ENCODE measurements around the gene RRAS.
"Not testable (repeated sequence)": the region's sequence is repeated elsewhere in the genome, so short reads cannot be mapped to it uniquely, and the experiment has no call there.

Gene RRAS

DNA sequence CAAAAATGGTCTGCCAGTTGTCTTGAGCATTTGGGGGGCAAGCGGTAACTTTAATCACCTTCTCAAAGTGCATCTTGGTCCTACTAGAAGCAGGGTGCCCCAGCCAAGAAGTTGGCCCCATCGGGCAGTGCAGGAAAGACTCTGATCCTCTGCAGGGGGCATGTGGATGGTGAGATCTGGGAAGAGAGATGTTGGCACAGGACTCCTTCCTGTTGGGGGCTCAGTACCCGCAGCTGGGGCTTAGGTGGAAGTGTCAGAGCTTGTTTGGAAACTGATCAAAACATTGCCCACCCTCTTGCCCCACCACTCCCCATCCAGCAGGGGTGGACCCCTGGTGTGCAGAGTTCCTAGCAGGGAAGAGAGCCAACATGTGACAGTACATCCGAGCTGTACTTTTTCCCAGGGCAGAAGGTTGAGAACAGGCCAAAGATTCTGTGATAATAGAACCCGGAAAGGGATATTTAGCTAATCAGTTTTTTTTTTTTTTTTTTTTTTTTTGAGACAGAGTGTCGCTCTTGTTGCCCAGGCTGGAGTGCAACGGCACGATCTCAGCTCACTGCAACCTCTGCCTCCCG, 8.8 kb downstream of the RRAS start:
- DNase-seq (ENCODE audit: low spot score): no peak

DNA sequence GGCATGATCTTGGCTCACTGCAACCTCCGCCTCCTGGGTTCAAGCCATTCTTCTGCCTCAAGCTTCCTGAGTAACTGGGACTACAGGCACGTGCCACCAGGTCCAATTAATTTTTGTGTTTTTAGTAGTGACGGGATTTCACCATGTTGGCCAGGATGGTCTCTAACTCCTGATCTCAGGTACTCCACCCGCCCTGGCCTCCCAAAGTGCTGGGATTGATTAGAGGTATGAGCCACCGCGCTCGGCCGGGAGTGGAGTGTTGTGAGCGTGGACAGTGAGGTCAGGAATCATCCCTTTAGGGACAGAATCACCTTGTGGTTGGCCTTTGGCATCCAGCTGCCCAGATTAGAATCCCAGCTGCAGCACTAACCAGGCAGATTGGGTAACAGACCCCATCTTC, 10.3 kb downstream of the RRAS start:
- no peak for DNase-seq (ENCODE audit: low spot score)

GRCh38 chr19:49626226-49626625, 13.7 kb downstream of the RRAS start:
- DNase-seq (ENCODE audit: low spot score): no peak

- DNase-seq (ENCODE audit: low spot score): no peak
Measured at GRCh38 chr19:49624967-49625910, 14.7 kb downstream of the RRAS start.

GRCh38 chr19:49617860-49618259, 22.1 kb downstream of the RRAS start:
- DNase-seq (ENCODE audit: low spot score): not testable (repeated sequence)

DNA sequence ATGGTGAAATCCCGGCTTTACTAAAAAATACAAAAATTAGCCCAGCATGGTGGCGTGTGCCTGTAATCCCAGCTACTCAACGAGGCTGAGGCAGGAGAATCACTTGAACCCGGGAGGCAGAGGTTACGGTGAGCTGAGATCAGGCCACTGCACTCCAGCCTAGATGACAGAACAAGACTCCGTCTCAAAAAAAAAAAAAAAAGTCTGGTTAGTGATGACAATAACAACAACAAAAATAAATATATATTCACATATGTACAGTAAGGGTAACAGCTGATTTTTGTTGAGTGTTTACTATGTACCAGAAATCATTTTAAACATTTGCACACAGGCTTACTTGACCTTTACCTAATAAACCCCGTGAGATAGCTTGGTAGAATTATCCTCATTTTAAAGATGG, 23.0 kb downstream of the RRAS start:
- no peak for DNase-seq (ENCODE audit: low spot score)

GRCh38 chr19:49616532-49616931, 23.4 kb downstream of the RRAS start:
- DNase-seq (ENCODE audit: low spot score): no peak

GRCh38 chr19:49615861-49616260, 24.1 kb downstream of the RRAS start:
- no peak for DNase-seq (ENCODE audit: low spot score)

DNA sequence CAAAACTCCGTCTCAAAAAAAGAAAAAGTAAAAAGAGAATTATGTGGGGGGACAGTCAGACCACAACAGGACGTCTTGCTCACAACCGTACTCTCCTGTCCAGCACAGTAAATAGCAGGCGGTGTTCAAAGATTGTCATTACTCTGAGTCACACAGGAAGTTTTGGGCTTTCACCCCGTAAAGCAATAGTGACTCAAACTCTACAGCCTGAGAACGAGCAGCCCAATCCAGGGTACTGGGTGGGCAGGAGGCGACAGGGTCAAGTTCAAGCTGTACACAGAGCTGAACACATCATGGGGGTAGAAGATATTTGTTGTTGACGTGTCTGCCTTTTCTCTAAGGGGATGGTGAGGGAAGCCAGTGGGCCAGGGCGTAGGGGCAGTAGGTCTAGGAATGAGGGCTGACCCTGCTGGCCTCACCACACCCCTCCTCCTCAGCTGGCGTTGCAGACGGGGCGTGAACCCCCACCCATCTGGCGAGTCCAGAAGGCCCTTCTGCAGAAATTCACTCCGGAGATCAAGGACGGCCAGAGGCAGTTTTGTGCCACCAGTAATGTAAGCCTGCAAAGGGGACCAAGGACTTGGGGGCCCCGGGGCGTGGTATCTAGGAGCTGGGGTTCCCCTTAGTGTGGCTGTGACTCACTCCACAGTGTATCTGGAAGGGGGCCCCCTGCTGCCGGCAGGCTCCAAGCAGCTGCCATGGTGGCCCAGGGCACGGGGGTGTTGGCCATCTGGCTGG, 25.7 kb downstream of the RRAS start:
- no peak for DNase-seq (ENCODE audit: low spot score)

DNA sequence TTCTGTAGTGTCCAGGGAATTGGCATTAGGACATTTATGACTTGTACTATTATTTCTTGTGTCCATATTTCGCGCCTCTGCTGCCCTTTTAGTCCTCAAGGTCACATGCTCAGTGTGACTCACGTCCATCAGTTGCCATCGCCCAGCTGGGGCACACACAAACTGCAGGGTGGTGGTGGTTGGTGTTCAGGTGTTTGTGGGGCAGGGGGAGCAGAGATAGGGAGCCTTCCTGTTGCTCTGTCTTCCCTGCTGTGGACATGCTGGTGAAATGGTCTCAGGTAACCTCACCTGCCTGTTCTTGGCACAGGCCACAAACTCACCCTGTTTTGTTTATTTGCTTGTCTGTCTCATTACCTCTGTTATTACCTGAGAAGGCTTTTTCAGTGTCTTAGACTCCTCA, 26.6 kb downstream of the RRAS start:
- no peak for DNase-seq (ENCODE audit: low spot score)

DNA sequence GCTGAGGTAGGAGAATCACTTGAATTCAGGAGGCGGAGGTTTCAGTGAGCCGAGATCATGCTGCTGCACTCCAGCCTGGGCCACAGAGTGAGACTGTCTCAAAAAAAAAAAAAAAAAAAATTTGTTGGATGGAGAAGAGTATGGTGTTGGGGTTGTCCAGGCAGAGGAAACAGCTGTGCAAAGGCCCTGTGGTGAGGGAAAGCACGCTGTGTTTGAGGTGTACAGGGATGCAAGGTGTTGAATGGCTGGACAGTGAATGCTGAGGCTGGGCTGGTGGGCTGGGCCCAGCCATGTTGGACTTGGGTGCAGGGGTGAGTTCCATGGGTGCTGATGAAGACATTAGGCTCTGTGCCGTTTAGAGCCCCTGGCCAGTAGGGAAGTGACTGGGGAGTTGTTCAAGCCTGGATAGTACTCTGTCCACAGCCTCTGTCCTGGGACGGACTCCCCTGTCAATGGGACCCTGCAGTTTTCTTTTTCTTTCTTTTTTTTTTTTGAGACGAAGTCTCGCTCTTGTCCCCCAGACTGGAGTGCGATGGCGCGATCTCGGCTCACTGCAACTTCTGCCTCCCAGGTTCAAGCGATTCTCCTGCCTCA, 30.3 kb downstream of the RRAS start:
- no peak for DNase-seq (ENCODE audit: low spot score)

GRCh38 chr19:49605605-49606004, 34.3 kb downstream of the RRAS start:
- no peak for DNase-seq (ENCODE audit: low spot score)

GRCh38 chr19:49602806-49603205, 37.1 kb downstream of the RRAS start:
- no peak for DNase-seq (ENCODE audit: low spot score)

GRCh38 chr19:49601482-49602038, 38.4 kb downstream of the RRAS start:
- DNase-seq (ENCODE audit: low spot score): no peak

DNA sequence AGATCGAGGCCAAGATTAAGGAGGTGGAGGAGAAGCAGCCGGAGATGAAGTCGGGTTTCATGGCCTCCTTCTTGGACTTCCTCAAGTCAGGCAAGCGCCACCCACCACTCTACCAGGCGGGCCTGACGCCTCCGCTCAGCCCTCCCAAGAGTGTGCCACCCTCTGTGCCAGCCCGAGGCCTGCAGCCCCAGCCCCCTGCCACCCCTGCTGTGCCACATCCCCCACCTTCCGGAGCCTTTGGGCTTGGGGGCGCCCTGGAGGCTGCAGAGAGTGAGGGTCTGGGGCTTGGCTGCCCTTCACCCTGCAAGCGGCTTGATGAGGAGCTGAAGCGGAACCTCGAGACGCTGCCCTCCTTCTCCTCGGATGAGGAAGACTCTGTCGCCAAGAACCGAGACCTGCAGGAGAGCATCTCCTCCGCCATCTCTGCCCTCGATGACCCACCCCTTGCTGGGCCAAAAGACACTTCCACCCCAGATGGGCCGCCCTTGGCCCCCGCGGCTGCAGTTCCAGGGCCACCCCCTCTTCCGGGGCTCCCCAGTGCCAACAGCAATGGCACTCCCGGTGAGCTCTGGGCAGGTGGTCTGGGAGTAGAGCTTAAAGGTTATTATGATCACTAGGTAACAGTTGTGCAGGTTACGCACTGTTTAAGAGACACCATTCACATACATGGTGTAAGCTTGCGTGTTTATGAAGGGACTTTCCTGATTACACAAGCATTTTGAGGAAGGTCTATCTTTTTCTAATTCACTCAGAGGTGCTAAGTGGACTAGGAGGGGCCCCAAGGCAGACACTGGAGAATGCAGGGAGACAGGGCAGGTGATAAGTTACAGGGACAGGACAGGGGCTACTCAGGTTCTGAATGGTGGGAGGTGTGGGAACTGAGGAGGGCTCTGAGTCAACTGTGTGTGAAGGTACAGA, 40.3 kb downstream of the RRAS start:
- DNase-seq (ENCODE audit: low spot score): no peak

DNA sequence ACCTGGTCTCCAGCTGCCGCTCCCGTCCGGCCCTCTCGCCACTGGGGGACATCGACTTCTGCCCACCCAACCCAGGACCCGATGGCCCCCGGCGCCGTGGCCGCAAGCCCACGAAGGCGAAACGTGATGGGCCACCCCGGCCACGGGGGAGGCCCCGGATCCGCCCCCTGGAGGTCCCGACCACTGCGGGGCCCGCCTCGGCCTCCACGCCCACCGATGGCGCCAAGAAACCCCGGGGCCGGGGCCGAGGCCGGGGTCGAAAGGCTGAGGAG, 42.3 kb downstream of the RRAS start:
- no peak for DNase-seq (ENCODE audit: low spot score)

GRCh38 chr19:49596954-49597702, 42.8 kb downstream of the RRAS start:
- DNase-seq (ENCODE audit: low spot score): no peak

- no peak for DNase-seq (ENCODE audit: low spot score)
Measured at GRCh38 chr19:49596407-49596806, 43.5 kb downstream of the RRAS start.

DNA sequence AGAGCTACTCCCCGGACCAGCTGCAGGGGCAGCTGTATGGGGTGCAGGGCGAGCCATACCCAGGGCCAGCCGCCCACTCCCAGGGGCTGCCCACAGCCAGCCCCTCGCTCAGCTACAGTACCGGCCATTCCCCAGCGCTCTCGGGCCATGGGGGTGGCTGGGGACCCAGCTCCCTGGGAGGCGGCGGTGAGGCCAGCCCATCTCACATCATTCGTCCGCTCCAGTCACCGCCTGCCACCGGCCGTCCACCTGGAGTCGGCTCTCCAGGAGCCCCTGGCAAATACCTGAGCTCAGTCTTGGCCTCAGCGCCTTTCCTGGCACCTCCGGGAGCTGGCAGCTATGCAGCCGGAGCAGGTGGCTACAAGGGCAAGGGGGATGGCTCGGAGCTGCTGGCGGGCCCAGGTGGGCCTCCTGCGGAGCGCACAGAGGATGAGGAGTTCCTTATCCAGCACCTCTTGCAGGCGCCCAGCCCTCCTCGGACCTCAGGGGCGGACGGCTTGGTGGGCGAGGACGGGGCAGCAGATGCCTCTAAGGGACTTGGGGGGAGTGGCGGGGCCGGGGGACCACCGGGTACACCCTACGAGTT, 44.0 kb downstream of the RRAS start:
- no peak for DNase-seq (ENCODE audit: low spot score)

Measured in ecto neural progenitor cell (in vitro differentiated cells).